Hepatocyte (in vitro differentiated cells): ENCODE data around the gene EPHA6. TPM values are rescaled to one million over a fixed set of nuclear protein-coding genes. Genes with fewer than 3 reads are reported as not detected.

Source experiments
- DNase-seq: peaks from one replicate; pipeline ENCODE4 v3.0.0-alpha.2; 2016; ENCODE audit warnings: low spot score
- H2AFZ ChIP-seq: fragments of 200-600 bp; sonication (generic); 2 replicates; pipeline ENCODE4 v1.6.0; 2016; ENCODE audit warnings: antibody characterized with exemption, mild to moderate bottlenecking
- H3K27ac ChIP-seq: fragments of 200-600 bp; sonication (generic); 2 replicates; pipeline ENCODE4 v1.5.1; 2016; ENCODE audit warnings: mild to moderate bottlenecking
- H3K27me3 ChIP-seq: fragments of 200-600 bp; sonication (generic); 2 replicates; pipeline ENCODE4 v1.6.1; 2016
- H3K36me3 ChIP-seq: fragments of 200-600 bp; sonication (generic); replicated peaks from 2 replicates; pipeline ENCODE4 v1.5.1; 2016; ENCODE audit warnings: low read depth; ENCODE audit not compliant: insufficient read depth
- H3K4me1 ChIP-seq: fragments of 200-600 bp; sonication (generic); 2 replicates; pipeline ENCODE4 v1.5.1; 2016; ENCODE audit warnings: mild to moderate bottlenecking, moderate library complexity; ENCODE audit not compliant: insufficient read depth
- H3K4me2 ChIP-seq: fragments of 200-600 bp; sonication (generic); 2 replicates; pipeline ENCODE4 v1.6.0; 2016
- H3K4me3 ChIP-seq: fragments of 200-600 bp; sonication (generic); 2 replicates; pipeline ENCODE4 v1.5.1; 2016; ENCODE audit warnings: mild to moderate bottlenecking
- H3K79me2 ChIP-seq: fragments of 200-600 bp; sonication (generic); 2 replicates; pipeline ENCODE4 v1.6.0; 2017; ENCODE audit warnings: mild to moderate bottlenecking
- H3K9me2 ChIP-seq: fragments of 200-600 bp; sonication (generic); replicated peaks from 2 replicates; pipeline ENCODE4 v1.6.0; 2017; ENCODE audit warnings: mild to moderate bottlenecking; ENCODE audit not compliant: insufficient read depth
- H3K9me3 ChIP-seq: fragments of 200-600 bp; sonication (generic); 2 replicates; pipeline ENCODE4 v1.5.1; 2016; ENCODE audit warnings: low read depth, mild to moderate bottlenecking
- H4K20me1 ChIP-seq: fragments of 200-600 bp; sonication (generic); 2 replicates; pipeline ENCODE4 v1.6.0; 2016; ENCODE audit warnings: mild to moderate bottlenecking; ENCODE audit not compliant: insufficient read depth, poor library complexity, severe bottlenecking
- EZH2 ChIP-seq: fragments of 200-600 bp; sonication (generic); IDR thresholded peaks from 2 replicates; pipeline ENCODE4 v1.6.1; 2016; ENCODE audit warnings: antibody characterized with exemption, mild to moderate bottlenecking, borderline replicate concordance
- EZH2phosphoT487 ChIP-seq: fragments of 200-600 bp; sonication (generic); IDR thresholded peaks from one replicate; pipeline ENCODE4 v1.6.1; 2018; ENCODE audit warnings: antibody characterized with exemption, mild to moderate bottlenecking, low read depth, moderate library complexity; ENCODE audit not compliant: unreplicated experiment, severe bottlenecking
- WGBS: methylation state at CpG from one replicate; pipeline ENCODE4 v1.1.6; 2016; ENCODE audit warnings: low lambda C conversion rate; ENCODE audit errors: missing lambda C conversion rate; 5-methylcytosine and 5-hydroxymethylcytosine counted together
- polyA plus RNA-seq: library from polyadenylated mRNA; unstranded; fragments of >200 nt; fragmentation: Nextera tagmentation; extraction: Ambion mirVana; gene quantifications from 2 replicates; pipeline ENCODE4 v1.2.1, GENCODE V29; 2016
- total RNA-seq: library from RNA; depleted of rRNA; stranded (reverse); fragments of >200 nt; gene quantifications from 2 replicates; pipeline ENCODE4 v1.2.3, GENCODE V29; 2014
- TF ChIP-seq, protein P1 (sequence below): fragments of 200-600 bp; sonication (generic); IDR thresholded peaks from 2 replicates; pipeline ENCODE4 v1.5.1; 2016; ENCODE audit warnings: antibody characterized with exemption, mild to moderate bottlenecking; ENCODE audit not compliant: poor library complexity

The EPHA6 gene
- total and polyA plus RNA-seq, 2 experiments from 2014 or later, result 3.4 to 16.7 TPM

DNA sequence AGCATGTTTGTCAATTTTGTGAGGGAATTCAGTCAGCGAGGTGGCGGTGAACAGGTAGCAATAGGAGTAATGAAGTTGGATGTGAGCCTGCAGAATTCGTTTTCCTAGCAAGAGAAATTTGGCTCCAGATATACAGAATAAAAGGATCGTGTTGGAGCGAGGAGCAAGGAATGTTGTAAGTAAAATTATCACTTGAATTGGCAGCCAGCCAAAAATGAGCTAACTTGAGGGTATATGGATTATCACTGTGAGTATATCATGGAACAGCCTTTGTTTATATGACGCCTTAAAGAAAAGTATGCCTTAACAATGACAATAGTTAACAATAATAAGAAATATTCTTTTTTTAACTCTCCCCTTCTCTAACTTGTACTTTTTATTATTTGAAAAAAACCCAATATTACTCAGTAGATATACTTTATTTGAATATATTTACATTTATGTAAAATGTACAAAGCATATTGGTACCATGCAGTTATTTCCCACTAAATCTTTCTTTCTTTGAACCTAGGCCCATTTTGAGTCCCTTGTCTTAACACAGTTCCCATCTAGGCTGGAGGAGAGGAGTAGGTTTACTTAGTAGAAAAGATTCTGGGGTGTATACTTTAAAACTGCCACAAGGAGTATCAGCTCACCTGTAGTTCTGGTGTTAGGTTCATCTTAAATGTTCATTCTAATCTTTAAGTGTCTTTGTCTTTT, 29.3 kb downstream of the EPHA6 start:
- DNase-seq, result no peak
- Histone ChIP-seq H3K9me2 (no peaks in the 10 kb centered on the region), H4K20me1 (no peaks in the 10 kb centered on the region), H3K4me2 (no peak overlapping the region), H3K27me3 (no peaks in the 10 kb centered on the region), H3K4me3 (no peak overlapping the region), H2AFZ (no peak overlapping the region), H3K4me1 (no peaks in the 10 kb centered on the region), H3K9me3 (no peaks in the 10 kb centered on the region), H3K27ac (no peak overlapping the region), H3K79me2 (peaks cover 3% of the 10 kb centered on the region), H3K36me3 (no peaks in the 10 kb centered on the region)
- 73% methylated on average over 6 of the region's 6 CpGs for WGBS
- TF ChIP-seq, protein P1, sequence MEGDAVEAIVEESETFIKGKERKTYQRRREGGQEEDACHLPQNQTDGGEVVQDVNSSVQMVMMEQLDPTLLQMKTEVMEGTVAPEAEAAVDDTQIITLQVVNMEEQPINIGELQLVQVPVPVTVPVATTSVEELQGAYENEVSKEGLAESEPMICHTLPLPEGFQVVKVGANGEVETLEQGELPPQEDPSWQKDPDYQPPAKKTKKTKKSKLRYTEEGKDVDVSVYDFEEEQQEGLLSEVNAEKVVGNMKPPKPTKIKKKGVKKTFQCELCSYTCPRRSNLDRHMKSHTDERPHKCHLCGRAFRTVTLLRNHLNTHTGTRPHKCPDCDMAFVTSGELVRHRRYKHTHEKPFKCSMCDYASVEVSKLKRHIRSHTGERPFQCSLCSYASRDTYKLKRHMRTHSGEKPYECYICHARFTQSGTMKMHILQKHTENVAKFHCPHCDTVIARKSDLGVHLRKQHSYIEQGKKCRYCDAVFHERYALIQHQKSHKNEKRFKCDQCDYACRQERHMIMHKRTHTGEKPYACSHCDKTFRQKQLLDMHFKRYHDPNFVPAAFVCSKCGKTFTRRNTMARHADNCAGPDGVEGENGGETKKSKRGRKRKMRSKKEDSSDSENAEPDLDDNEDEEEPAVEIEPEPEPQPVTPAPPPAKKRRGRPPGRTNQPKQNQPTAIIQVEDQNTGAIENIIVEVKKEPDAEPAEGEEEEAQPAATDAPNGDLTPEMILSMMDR, result no peak
- no peak for TF ChIP-seq EZH2
- TF ChIP-seq EZH2phosphoT487, result no peak

DNA sequence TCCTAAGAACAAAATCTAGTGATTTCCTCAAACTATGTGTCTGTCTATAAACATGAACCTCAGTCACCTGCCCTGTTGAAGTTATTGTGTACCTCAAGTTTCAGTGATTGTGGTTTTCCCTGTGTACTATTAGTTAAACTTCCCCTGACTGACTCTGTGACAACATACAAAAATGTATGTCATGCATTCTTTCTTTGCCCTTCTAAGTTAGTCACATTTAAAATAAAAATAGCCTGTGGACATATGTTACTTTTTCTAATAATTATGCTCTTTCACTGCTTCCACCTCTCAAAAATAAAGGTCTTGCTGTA, 29.8 kb downstream of the EPHA6 start:
- H3K27me3 ChIP-seq, result no peaks in the 10 kb centered on the region
- DNase-seq, result no peak
- no peaks in the 10 kb centered on the region for H4K20me1 ChIP-seq
- no peak overlapping the region for H2AFZ ChIP-seq
- no peaks in the 10 kb centered on the region for H3K9me2 ChIP-seq
- H3K4me1 ChIP-seq, result no peaks in the 10 kb centered on the region
- H3K36me3 ChIP-seq, result no peaks in the 10 kb centered on the region
- H3K4me2 ChIP-seq, result no peak overlapping the region
- peaks cover 3% of the 10 kb centered on the region for H3K79me2 ChIP-seq
- TF ChIP-seq, protein P1, result no peak
- H3K27ac ChIP-seq, result no peak overlapping the region
- H3K4me3 ChIP-seq, result no peak overlapping the region
- H3K9me3 ChIP-seq, result no peaks in the 10 kb centered on the region

DNA sequence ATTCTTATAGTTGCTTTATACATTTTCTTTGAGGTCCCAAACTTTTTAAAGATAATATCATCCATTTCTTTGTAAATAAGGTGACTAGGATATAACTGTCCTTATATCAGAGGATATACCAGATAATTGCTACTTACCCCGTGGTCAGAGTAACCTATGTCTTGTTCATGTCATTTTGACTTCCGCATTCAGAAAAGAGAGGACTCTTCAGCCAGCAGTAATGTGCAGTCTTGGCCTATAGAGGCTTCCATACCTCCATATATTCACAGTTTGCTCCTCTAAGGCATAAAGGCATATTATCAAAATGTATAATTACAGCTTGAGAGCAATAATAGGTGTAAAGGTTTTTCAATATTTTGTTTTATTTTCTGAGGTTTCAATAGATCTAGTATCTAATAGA, 38.5 kb downstream of the EPHA6 start:
- 90% methylated on average over 2 of the region's 2 CpGs for WGBS
- H3K79me2 ChIP-seq, result no peaks in the 10 kb centered on the region
- no peaks in the 10 kb centered on the region for H3K9me3 ChIP-seq
- no peaks in the 10 kb centered on the region for H3K4me1 ChIP-seq
- H3K4me3 ChIP-seq, result no peak overlapping the region
- no peaks in the 10 kb centered on the region for H4K20me1 ChIP-seq
- H3K27ac ChIP-seq, result no peak overlapping the region
- no peaks in the 10 kb centered on the region for H3K9me2 ChIP-seq
- TF ChIP-seq, protein P1, result no peak
- no peak for TF ChIP-seq EZH2phosphoT487
- no peak for TF ChIP-seq EZH2
- no peak for DNase-seq
- H3K27me3 ChIP-seq, result no peaks in the 10 kb centered on the region
- no peaks in the 10 kb centered on the region for H3K36me3 ChIP-seq
- no peak overlapping the region for H3K4me2 ChIP-seq
- H2AFZ ChIP-seq, result no peak overlapping the region

DNA sequence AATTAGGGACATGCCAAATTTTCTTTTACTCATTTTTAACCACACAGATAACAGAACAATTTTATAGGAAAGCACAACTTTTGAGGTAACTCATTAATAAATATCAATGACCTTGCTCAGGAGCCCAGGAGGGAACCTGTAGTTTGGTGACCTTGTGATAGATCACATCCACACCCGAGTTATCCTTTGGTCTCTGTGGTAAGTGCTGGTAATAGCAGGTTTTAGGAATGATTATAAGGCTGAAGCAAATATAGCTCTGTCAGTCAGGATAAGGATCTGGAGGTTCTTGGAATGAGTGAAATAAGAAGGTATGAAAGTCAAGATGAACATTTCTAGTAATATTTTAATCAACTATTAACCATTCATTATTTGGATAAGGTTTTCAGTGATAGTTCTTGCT, 46.5 kb downstream of the EPHA6 start:
- Histone ChIP-seq H3K4me1 (no peaks in the 10 kb centered on the region), H4K20me1 (no peaks in the 10 kb centered on the region), H3K9me2 (no peaks in the 10 kb centered on the region), H2AFZ (no peak overlapping the region), H3K4me2 (no peak overlapping the region), H3K79me2 (no peaks in the 10 kb centered on the region), H3K27ac (no peak overlapping the region), H3K27me3 (no peaks in the 10 kb centered on the region), H3K4me3 (no peak overlapping the region), H3K36me3 (no peaks in the 10 kb centered on the region), H3K9me3 (no peaks in the 10 kb centered on the region)
- DNase-seq, result no peak
- 61% methylated on average over 1 of the region's 1 CpG for WGBS
- no peak for TF ChIP-seq EZH2phosphoT487
- no peak for TF ChIP-seq EZH2
- TF ChIP-seq, protein P1, result no peak
